GM18519 (cell line): ENCODE measurements around the gene TAPBPL.

Experiments used
- ATAC-seq: cut with Tn5 transposase; IDR thresholded peaks from one replicate; pipeline ENCODE4 v1.9.1; 2021; ENCODE audit warnings: mild to moderate bottlenecking, moderate library complexity; ENCODE audit not compliant: unreplicated experiment, low FRiP score

TAPBPL gene

DNA sequence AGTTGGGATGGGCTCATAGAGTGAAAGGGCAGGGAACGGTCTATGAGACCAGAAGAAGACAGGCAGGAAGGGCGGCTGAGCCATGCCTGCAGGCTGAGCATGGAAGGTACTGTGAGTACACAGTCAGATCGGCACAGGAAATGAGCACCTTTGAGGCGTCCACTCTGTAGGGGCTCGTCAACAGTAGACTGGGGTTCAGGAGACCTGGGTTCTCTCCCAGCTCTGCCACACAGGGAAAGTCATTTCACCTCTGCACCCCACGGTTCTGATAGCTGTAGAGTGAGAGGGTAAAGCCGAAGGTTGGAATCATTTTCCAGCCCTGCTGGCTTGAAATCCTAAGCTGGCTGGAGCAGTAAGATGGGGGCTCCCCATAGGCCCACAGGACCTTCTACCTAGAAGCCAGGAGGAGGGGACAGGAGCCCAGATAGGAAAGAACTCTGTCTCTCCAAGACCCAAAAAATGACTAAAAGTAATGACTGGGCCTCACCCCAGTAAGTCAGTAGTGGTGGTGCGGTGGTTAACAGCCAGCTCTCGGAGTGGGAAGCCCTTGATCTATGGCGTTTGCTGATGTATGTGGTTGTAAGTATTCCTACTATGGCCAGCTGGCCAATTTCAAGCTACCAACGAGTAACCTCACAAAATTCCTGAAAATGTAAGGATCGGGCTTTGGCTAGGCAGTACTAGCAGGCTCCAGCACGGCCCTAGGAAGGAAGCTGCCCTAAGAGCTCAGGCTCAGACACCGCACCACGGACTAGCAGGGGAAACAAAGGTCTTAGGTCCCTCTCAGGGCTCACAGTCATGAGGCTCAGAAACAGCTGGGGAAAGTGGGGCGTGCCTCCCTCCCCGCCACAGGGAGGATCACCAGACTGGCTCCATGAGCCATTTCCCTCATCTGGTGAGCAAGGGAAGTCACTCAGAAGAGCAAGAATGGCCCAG lies 17.4 kb upstream of the TAPBPL start:
- no peak for ATAC-seq

DNA sequence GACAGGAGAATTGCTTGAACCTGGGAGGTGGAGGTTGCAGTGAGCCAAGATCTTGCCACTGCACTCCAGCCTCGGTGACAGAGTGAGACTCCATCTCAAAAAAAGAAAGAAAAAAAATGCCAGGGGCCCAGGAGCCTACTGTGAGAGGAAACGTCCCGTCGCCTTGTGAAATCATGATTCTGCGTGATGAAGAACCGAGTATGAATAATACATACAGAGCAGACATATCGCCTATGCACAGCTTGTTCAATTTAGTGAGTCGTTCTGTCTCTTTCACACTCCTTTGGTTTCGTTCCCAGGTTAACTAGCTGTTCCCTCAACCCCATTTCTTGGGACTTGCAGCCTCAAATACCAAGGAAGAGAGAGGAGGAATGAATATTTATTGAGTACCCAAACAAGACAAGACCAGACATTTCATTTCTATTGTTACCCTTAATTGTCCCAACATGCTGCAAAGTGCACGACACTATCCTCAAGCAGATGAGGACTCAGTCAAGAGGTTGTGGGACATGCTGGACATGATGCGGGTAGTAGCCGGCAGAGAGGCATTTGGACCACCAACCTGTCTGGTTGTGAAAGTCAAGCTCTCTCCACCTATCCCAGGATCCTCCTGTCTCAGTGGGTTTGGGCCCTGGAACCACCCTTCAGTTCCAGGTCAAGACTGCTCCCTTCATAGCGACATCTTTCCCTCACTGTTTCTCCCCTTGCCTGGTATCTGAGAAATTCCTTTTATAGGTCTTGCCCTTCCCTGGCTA lies 15.7 kb upstream of the TAPBPL start:
- no peak for ATAC-seq

DNA sequence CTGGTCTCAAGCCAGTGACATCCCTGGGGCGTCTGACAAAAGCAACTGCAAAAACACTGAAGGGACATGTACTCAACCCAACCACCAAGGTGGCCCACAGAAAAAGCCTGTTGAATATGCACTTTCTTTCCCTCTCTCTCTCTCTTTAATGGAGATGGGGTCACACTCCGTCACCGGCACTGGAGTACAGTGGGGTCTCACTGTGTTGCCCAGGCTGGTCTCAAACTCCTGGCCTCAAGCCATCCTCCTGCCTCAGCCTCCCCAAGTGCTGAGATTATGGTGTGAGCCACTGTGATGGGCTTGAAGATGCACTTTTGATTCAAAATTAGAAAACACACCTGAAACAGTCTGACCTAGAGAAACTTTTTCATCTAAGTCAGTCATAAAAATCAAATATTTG lies 14.3 kb upstream of the TAPBPL start:
- ATAC-seq: no peak

DNA sequence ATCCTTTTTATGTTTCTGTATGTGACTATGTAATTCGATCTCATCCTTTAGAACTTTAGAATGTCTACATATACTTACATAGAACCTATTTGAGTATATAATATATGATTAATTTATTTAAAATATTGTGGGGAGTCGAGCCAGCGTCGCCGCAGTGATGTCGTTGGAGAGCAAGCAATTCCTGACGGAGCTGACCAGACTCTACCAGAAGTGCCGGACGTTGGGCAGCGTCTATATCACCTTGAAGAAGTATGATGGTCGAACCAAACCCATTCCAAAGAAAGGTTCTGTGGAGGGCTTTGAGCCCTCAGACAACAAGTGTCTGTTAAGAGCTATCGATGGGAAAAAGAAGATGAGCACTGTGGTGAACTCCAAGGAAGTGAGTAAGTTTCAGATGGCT lies 13.5 kb upstream of the TAPBPL start:
- no peak for ATAC-seq

DNA sequence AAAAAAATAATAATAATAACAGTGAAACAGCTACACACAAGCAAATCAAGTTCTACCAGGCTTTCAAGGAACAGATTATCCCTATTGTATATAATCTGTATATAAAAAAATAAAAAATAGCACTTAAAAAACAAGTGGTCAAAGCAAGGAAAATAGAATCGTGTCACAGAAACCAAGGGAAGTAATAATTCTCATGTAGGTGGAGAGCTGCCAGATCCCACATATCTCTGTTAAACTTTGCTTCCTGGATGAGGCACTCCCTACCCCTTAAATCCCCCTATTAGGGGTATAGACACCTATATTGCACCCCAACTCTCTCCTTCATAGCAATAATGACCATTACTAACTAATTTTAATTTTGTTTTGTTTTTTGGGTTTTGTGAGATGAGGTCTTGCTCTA lies 11.5 kb upstream of the TAPBPL start:
- ATAC-seq: no peak

DNA sequence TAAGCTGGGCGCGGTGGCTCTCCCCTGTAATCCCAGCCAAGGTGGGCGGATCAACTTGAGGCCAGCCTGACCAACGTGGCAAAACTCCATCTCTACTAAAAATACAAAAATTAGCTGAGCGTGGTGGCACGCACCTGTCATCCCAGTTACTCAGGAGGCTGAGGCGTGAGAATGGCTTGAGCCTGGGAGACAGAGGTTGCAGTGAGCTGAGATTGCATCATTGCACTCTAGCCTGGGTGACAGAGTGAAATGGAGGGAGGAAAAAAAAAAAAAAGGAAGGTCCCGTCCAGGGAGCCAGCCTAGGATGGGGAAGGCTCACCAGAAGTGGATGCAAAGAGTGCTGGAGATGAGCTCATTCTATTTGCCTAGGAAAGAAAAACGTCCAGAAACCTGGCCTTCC lies 9.0 kb upstream of the TAPBPL start:
- no peak for ATAC-seq

DNA sequence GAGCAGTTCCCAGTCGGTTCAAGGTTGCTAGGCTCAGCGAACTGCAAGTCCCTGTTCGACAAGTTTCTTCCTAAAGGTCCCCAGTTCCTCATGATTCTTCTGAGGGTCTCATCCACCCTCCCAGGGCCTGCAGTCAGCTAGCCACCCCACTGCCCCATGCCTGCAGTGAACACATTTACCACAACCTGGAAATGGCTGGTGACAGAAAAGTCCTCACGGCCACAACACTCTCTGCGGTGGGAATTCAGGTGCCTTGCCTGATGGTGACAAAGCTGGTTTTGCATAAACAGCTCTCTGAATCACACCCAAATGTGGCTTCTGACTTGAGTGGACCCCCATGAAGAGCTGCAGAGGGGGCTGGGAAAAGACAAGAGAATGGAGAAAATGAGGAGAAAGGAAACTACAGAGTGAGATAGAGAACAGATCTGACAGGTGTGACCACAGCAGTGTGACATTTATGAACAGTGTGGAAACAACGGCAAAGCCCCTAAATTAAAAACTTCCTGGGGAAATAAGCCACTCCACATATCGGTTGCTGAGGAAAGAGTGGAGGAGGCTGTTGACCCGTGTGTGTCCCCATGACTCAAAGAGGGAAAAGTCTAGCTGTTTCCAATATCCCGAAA lies 8.4 kb upstream of the TAPBPL start:
- ATAC-seq: no peak

DNA sequence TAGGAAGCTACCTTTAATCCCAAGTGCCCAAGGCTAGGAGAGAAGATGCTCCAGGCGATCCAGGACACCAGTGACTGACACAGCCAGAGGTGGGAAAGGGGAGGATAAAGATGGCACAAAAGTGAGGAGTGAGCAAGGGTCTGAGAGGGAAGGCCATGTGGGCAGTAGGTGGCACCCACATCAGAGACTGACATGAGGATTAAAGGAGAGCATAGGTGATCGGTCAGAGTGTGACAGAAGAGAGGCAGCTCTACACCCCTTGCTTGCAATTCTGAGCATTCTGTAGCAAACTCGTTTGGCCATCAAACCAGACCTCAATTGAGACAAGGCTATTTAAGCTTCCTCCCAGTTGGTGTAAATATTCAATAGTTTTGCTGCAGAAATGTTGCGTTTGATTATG lies 7.8 kb upstream of the TAPBPL start:
- ATAC-seq: no peak

DNA sequence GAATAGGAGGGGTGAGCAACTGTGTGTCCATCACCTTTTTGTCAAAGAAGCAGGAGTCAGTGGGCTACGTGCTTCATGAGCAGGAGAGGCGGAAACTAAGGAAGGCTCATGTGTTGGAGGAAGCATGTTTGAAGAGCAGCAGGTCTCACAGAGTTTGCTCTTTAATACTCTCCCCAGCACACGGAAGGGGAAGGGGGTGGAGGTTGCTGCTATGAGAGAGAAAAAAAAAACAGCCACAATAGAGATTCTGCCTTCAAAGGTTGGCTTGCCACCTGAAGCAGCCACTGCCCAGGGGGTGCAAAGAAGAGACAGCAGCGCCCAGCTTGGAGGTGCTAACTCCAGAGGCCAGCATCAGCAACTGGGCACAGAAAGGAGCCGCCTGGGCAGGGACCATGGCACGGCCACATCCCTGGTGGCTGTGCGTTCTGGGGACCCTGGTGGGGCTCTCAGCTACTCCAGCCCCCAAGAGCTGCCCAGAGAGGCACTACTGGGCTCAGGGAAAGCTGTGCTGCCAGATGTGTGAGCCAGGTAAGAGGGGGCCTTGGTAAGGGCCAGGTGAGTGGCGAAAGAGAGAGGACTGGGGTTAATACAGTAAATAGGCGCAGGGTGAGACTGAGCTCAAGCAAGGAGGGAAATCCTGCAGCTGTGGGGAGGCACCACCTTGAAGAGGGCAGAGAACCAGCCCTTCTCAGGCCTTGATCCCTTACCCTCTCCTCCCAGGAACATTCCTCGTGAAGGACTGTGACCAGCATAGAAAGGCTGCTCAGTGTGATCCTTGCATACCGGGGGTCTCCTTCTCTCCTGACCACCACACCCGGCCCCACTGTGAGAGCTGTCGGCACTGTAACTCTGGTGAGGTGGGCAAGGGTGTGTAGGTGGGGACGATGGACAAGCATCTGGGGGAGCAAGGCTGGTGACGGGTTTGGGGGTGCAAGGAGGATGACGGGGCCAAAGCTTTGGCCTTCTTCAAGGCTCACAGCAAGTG lies 6.8 kb upstream of the TAPBPL start, which contains the start of gene CD27:
CD27 (plus strand) TSS at position 252 of the 985 bp plus-strand sequence; CDS start at position 393, 141 bp downstream.
- no peak for ATAC-seq

DNA sequence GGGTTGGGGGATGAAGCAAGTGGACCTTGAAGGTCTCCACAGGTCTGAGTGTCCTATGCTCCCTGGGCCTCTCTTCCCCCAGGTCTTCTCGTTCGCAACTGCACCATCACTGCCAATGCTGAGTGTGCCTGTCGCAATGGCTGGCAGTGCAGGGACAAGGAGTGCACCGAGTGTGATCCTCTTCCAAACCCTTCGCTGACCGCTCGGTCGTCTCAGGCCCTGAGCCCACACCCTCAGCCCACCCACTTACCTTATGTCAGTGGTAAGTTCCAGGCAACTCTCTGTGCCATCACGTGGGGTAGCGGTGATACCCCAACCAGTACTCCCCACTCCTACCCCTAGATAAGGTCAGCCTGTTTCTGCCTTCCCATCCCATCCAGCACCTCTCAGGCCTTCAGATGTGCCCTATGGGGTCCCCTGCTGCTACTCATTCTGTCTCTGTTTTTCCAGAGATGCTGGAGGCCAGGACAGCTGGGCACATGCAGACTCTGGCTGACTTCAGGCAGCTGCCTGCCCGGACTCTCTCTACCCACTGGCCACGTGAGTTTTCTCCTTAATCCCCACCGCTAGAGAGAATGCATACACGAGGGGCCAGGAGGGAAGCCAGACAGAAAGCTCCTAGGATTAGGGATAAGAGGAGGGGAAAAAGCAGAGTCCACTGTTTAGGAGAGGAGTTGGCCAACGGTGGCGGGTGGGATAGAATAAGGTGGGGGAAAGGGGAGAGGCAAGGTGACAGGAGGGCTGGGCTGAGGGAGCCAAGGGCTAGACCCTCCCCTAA lies 1.6 kb upstream of the TAPBPL start:
- no peak for ATAC-seq

DNA sequence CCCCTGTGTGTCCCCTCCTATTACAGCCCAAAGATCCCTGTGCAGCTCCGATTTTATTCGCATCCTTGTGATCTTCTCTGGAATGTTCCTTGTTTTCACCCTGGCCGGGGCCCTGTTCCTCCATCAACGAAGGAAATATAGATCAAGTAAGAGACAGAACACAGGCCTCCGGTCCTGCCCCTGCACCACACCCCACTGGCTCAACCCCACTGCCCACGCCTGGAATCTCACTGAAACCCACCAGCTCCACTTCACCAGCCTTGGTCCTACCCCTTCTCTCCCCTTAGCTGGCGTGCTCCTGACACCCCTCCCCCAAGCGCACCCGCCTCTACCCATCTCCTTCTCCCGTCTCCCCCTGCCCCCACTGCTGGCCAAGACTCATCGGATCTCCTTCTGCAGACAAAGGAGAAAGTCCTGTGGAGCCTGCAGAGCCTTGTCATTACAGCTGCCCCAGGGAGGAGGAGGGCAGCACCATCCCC lies 934 bp upstream of the TAPBPL start:
- no peak for ATAC-seq

DNA sequence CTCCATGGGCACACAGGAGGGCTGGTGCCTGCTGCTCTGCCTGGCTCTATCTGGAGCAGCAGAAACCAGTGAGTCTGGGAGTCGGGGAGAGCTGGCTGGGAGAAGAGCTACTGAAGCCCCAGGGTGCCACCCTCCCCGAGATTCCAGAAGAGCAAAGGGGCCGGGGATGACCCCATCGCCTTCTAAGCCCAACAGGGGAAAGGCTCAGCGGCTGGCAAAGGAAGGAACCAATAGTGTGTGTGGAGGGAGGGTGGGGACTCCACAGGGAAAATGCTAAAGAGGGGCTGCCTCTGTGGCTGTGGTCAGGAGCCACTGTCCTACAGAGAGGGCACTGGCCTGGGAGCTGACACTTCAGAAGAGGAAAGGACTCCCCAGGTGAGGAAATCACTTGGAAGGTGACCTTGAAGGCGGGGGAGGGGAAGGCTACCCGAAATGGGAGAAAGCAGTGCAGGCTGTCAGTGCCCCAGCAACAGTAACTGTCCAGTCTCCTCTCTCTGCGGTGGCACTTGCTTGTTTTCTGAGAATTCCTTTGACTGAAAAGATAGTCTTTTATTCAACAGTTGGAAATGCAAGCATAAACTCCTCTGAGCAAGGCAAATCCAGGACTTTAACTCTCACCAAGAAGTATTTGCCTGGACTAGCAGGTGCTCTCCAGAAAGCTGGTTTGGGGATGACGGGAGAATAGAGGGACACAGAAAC lies 552 bp downstream of the TAPBPL start:
- ATAC-seq: no peak

DNA sequence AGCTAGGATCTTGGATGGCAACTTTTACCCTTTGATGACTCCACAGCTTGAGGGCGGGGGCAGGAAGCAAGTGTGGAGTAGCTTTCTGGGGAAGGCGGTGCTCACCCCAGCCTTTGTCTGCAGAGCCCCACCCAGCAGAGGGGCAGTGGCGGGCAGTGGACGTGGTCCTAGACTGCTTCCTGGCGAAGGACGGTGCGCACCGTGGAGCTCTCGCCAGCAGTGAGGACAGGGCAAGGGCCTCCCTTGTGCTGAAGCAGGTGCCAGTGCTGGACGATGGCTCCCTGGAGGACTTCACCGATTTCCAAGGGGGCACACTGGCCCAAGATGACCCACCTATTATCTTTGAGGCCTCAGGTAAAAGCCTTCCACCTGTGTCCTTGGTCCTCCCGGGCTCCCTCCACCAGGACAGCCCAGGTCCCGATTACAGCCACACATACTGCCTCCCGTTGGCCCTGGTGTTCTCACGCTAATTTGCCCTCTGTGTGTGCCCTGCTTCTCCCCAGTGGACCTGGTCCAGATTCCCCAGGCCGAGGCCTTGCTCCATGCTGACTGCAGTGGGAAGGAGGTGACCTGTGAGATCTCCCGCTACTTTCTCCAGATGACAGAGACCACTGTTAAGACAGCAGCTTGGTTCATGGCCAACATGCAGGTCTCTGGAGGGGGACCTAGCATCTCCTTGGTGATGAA lies 1.2 kb downstream of the TAPBPL start:
- no peak for ATAC-seq

DNA sequence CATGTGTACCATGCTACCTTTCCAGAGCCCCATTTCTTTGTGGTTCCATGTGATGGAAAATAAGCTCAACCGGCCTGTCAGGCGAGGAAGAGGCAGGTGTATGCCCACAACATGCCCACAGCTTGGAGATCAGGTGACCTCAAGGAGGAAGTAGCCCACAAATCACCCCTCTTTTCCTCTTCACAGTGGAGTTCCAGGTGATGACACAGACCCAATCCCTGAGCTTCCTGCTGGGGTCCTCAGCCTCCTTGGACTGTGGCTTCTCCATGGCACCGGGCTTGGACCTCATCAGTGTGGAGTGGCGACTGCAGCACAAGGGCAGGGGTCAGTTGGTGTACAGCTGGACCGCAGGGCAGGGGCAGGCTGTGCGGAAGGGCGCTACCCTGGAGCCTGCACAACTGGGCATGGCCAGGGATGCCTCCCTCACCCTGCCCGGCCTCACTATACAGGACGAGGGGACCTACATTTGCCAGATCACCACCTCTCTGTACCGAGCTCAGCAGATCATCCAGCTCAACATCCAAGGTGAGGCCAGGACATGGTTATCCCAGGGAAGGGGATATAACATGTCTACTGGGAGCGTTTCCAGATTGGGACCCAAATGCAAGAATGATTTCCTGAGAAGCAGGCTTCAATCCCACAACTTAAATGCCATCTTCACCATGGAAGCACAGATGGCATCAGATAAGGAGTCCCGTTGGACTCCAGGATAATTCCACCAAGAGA lies 5.5 kb downstream of the TAPBPL start:
- no peak for ATAC-seq

DNA sequence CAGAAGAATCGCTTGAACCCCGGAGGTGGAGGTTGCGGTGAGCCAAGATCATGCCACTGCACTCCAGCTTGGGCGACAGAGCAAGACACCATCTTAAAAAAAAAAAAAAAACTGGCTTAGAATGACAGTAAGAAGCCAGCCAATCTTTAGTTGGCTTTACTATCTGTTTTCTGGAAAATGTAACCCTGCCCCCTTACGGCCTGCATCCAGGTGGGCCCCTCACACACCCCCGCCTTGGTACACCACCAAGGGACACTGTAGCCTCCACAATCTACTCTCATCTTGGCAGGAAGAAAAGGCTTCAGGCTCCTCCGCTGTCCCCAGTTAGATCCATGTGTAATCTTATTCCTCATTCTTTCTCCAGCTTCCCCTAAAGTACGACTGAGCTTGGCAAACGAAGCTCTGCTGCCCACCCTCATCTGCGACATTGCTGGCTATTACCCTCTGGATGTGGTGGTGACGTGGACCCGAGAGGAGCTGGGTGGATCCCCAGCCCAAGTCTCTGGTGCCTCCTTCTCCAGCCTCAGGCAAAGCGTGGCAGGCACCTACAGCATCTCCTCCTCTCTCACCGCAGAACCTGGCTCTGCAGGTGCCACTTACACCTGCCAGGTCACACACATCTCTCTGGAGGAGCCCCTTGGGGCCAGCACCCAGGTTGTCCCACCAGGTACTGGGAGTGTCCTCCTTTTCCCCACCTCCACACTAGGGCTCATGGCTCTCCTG lies 6.6 kb downstream of the TAPBPL start:
- no peak for ATAC-seq

DNA sequence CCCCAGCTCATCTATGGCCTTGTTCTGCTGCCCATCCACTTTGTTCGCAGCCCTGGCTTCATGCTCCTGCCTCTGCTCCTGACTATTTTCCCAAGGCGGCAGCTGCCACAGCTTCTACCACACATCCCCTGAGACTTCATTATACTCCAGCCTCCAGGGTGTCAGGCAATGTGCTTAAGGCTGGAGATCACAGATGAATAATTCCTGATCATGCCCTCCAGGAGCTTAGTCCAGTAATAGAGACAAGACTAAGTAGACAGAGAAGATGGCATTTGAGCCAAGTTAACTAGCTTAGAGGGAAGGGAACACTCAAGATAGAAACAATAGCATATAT lies 7.1 kb downstream of the TAPBPL start:
- ATAC-seq: no peak
